Measurements from ENCODE around the gene CHP1.
A peak's percentile ranks its signal among the peaks of the same experiment; 100 is the strongest.
"Not testable (repeated sequence)": the region's sequence is repeated elsewhere in the genome, so short reads cannot be mapped to it uniquely, and the experiment has no call there.

Gene CHP1

GRCh38 chr15:41233367-41233771 is 2.3 kb downstream of the CHP1 start:
- ChIA-PET POLR2A (no interaction called here), CTCF (no interaction called here)
- H3K36me3 ChIP-seq (ENCODE audit: control insufficient read depth in 2 of 2, insufficient read depth in 1 of 2, low read length in 2 of 2): no peaks in the 10 kb centered on the region
- H3K9me3 ChIP-seq (ENCODE audit: control insufficient read depth, insufficient read depth, low read depth, low read length): no peaks in the 10 kb centered on the region
- no peak overlapping the region for H3K4me3 ChIP-seq (ENCODE audit: low read depth, low read length)
- TF ChIP-seq ZNF350 (tag by site-specific recombination; IDR thresholded peaks at IDR 0.05): no peak
- no peak for TF ChIP-seq GLIS1 (tag by site-specific recombination; IDR thresholded peaks at IDR 0.05)
- TF ChIP-seq, protein P1, sequence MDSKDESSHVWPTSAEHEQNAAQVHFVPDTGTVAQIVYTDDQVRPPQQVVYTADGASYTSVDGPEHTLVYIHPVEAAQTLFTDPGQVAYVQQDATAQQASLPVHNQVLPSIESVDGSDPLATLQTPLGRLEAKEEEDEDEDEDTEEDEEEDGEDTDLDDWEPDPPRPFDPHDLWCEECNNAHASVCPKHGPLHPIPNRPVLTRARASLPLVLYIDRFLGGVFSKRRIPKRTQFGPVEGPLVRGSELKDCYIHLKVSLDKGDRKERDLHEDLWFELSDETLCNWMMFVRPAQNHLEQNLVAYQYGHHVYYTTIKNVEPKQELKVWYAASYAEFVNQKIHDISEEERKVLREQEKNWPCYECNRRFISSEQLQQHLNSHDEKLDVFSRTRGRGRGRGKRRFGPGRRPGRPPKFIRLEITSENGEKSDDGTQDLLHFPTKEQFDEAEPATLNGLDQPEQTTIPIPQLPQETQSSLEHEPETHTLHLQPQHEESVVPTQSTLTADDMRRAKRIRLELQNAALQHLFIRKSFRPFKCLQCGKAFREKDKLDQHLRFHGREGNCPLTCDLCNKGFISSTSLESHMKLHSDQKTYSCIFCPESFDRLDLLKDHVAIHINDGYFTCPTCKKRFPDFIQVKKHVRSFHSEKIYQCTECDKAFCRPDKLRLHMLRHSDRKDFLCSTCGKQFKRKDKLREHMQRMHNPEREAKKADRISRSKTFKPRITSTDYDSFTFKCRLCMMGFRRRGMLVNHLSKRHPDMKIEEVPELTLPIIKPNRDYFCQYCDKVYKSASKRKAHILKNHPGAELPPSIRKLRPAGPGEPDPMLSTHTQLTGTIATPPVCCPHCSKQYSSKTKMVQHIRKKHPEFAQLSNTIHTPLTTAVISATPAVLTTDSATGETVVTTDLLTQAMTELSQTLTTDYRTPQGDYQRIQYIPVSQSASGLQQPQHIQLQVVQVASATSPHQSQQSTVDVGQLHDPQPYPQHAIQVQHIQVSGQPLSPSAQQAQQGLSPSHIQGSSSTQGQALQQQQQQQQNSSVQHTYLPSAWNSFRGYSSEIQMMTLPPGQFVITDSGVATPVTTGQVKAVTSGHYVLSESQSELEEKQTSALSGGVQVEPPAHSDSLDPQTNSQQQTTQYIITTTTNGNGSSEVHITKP (tag by site-specific recombination; IDR thresholded peaks at IDR 0.05): no peak
- no peak for TF ChIP-seq YY2 (tag by site-specific recombination; IDR thresholded peaks at IDR 0.05)
- no peak for TF ChIP-seq ZNF174 (tag by site-specific recombination; IDR thresholded peaks at IDR 0.05)
- TF ChIP-seq ZBTB11 (tag by site-specific recombination; conservative IDR thresholded peaks at IDR 0.05; ENCODE audit: low read depth): no peak
- TF ChIP-seq FEZF1 (tag by site-specific recombination; IDR thresholded peaks at IDR 0.05): no peak
- peak; percentile 70 for TF ChIP-seq ZNF335 (tag by site-specific recombination; conservative IDR thresholded peaks at IDR 0.05)
- TF ChIP-seq ZNF639 (tag by site-specific recombination; IDR thresholded peaks at IDR 0.05): no peak
- TF ChIP-seq, protein P2, sequence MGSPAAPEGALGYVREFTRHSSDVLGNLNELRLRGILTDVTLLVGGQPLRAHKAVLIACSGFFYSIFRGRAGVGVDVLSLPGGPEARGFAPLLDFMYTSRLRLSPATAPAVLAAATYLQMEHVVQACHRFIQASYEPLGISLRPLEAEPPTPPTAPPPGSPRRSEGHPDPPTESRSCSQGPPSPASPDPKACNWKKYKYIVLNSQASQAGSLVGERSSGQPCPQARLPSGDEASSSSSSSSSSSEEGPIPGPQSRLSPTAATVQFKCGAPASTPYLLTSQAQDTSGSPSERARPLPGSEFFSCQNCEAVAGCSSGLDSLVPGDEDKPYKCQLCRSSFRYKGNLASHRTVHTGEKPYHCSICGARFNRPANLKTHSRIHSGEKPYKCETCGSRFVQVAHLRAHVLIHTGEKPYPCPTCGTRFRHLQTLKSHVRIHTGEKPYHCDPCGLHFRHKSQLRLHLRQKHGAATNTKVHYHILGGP (tag by site-specific recombination; IDR thresholded peaks at IDR 0.05): no peak
- peak; percentile 58 for TF ChIP-seq PRDM1 (tag by site-specific recombination; IDR thresholded peaks at IDR 0.05)
- TF ChIP-seq BCL11B (tag by site-specific recombination; IDR thresholded peaks at IDR 0.05; ENCODE audit: low read depth): no peak
- TF ChIP-seq ZNF26 (tag by site-specific recombination; IDR thresholded peaks at IDR 0.05): no peak
- TF ChIP-seq GLI4 (tag by site-specific recombination; IDR thresholded peaks at IDR 0.05): no peak
- no peak for TF ChIP-seq ZIC2 (tag by site-specific recombination; IDR thresholded peaks at IDR 0.05)
- TF ChIP-seq ZFHX2 (tag by site-specific recombination; conservative IDR thresholded peaks at IDR 0.05): peak; percentile 26; the same call in 1 of the 2 replicates
- TF ChIP-seq HOXD13 (CRISPR knock-in tag; IDR thresholded peaks at IDR 0.05; ENCODE audit: borderline replicate concordance): no peak
- no peak for TF ChIP-seq GLIS2 (tag by site-specific recombination; IDR thresholded peaks at IDR 0.05)
- TF ChIP-seq, protein P3, sequence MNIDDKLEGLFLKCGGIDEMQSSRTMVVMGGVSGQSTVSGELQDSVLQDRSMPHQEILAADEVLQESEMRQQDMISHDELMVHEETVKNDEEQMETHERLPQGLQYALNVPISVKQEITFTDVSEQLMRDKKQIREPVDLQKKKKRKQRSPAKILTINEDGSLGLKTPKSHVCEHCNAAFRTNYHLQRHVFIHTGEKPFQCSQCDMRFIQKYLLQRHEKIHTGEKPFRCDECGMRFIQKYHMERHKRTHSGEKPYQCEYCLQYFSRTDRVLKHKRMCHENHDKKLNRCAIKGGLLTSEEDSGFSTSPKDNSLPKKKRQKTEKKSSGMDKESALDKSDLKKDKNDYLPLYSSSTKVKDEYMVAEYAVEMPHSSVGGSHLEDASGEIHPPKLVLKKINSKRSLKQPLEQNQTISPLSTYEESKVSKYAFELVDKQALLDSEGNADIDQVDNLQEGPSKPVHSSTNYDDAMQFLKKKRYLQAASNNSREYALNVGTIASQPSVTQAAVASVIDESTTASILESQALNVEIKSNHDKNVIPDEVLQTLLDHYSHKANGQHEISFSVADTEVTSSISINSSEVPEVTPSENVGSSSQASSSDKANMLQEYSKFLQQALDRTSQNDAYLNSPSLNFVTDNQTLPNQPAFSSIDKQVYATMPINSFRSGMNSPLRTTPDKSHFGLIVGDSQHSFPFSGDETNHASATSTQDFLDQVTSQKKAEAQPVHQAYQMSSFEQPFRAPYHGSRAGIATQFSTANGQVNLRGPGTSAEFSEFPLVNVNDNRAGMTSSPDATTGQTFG (tag by site-specific recombination; IDR thresholded peaks at IDR 0.05; ENCODE audit: borderline replicate concordance): no peak
- H3K4me1 ChIP-seq (ENCODE audit: control insufficient read depth, insufficient read depth, low read length): no peaks in the 10 kb centered on the region
- no peak overlapping the region for H3K27ac ChIP-seq (ENCODE audit: extremely low read depth, low read depth, low read length)

- CTCF ChIA-PET: interaction anchor here (0.6 kb wide), 1 partner anchor 17 kb away, joined by 4 read pairs; no protein-coding TSS in a partner anchor
- POLR2A ChIA-PET: interaction anchor here (0.7 kb wide), 1 partner anchor 22 kb away, joined by 3 read pairs; no protein-coding TSS in a partner anchor
- not testable (repeated sequence) for H3K4me1 ChIP-seq (ENCODE audit: control insufficient read depth, insufficient read depth, low read length)
These were observed 4.2 kb downstream of the CHP1 start for GRCh38 chr15:41235228-41235627.

More at GRCh38 chr15:41235228-41235627, 4.2 kb downstream of the CHP1 start:
- not testable (repeated sequence) for H3K36me3 ChIP-seq (ENCODE audit: control insufficient read depth in 2 of 2, insufficient read depth in 1 of 2, low read length in 2 of 2); H3K27ac ChIP-seq (ENCODE audit: extremely low read depth, low read depth, low read length); H3K4me3 ChIP-seq (ENCODE audit: low read depth, low read length); H3K9me3 ChIP-seq (ENCODE audit: control insufficient read depth, insufficient read depth, low read depth, low read length)
